ENCODE data around the gene PIAS4. TPM values are rescaled to one million over a fixed set of nuclear protein-coding genes. Genes with fewer than 3 reads are reported as not detected.

PIAS4 gene
- total RNA-seq, 1 experiment from 2014 or later, result 45.9 TPM

DNA sequence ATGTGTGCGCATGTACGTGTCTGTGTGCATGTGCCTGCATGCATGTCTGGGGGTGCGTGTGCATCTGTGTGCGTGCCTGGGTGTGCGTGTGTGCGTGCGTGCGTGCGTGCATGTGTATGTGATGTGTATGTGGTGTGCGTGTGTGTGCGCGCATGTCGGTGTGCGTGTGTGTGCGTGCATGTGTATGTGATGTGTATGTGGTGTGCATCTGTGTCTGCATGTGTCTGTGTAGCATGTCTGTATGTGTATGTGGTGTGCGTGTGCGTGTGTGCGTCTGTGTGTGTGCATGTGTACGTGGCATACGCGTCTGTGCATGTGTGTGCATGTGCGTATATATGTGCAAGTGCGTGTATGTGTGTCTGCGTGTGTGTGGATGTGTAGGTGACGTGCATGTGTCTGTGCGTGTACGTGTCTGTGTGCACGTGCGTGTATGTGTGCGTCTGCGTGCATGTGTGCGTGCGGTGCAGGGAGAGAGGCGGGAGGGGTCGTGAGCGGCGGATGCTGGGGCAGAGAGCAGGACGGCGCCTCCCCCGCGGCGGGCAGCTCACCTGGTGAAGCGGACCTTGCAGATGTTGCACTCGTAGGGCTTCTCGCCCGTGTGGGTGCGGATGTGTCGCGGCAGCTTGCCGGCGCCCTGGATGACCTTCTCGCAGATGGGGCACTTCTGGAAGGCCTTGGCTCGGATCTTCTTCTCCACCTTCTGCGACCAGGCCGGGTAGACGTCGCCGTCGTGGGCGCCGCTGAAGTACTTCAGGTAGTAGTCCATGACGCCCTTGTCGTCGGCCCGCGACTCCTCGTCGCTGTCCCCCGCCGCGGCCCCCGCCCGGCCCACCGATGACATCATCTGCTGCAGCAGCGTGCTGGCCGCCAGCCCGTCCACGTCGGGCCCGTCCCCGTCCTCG, 46.1 kb downstream of the PIAS4 start:
- H3K9me3 Mint-ChIP-seq, result no peaks in the 10 kb centered on the region
- peaks cover 6% of the 10 kb centered on the region; the same call in 1 of the 2 replicates for H3K4me1 Mint-ChIP-seq
- H3K4me3 Mint-ChIP-seq, result no peak overlapping the region
- TF ChIP-seq ATF1 (CRISPR knock-in tag; IDR thresholded peaks at IDR 0.05), result no peak
- TF ChIP-seq FOXP1 (CRISPR knock-in tag; IDR thresholded peaks at IDR 0.05; ENCODE audit: borderline replicate concordance), result 0 out of 2 replicates have a peak, but pooled peaks have one; percentile 40
- TF ChIP-seq ATF3 (CRISPR knock-in tag; conservative IDR thresholded peaks at IDR 0.05), result 0 out of 2 replicates have a peak, but pooled peaks have one; percentile 49
- TF ChIP-seq, protein P1, sequence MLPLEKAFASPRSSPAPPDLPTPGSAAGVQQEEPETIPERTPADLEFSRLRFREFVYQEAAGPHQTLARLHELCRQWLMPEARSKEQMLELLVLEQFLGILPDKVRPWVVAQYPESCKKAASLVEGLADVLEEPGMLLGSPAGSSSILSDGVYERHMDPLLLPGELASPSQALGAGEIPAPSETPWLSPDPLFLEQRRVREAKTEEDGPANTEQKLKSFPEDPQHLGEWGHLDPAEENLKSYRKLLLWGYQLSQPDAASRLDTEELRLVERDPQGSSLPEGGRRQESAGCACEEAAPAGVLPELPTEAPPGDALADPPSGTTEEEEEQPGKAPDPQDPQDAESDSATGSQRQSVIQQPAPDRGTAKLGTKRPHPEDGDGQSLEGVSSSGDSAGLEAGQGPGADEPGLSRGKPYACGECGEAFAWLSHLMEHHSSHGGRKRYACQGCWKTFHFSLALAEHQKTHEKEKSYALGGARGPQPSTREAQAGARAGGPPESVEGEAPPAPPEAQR (CRISPR knock-in tag; IDR thresholded peaks at IDR 0.05), result no peak
- 0 out of 2 replicates have a peak, but pooled peaks have one; percentile 37 for TF ChIP-seq FOXK1 (CRISPR knock-in tag; IDR thresholded peaks at IDR 0.05)
- TF ChIP-seq, protein P2, sequence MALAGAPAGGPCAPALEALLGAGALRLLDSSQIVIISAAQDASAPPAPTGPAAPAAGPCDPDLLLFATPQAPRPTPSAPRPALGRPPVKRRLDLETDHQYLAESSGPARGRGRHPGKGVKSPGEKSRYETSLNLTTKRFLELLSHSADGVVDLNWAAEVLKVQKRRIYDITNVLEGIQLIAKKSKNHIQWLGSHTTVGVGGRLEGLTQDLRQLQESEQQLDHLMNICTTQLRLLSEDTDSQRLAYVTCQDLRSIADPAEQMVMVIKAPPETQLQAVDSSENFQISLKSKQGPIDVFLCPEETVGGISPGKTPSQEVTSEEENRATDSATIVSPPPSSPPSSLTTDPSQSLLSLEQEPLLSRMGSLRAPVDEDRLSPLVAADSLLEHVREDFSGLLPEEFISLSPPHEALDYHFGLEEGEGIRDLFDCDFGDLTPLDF (CRISPR knock-in tag; IDR thresholded peaks at IDR 0.05), result no peak
- POLR2A ChIA-PET, result no interaction called here
- H3K27ac Mint-ChIP-seq, result peak overlapping the region; percentile 34
- DNase-seq (ENCODE audit: low spot score) (no peak), ATAC-seq (no peak)
- H3K36me3 Mint-ChIP-seq, result peaks cover 36% of the 10 kb centered on the region
- CTCF ChIA-PET, result no interaction called here
- no peaks in the 10 kb centered on the region for H3K27me3 Mint-ChIP-seq (ENCODE audit: low read depth)

DNA sequence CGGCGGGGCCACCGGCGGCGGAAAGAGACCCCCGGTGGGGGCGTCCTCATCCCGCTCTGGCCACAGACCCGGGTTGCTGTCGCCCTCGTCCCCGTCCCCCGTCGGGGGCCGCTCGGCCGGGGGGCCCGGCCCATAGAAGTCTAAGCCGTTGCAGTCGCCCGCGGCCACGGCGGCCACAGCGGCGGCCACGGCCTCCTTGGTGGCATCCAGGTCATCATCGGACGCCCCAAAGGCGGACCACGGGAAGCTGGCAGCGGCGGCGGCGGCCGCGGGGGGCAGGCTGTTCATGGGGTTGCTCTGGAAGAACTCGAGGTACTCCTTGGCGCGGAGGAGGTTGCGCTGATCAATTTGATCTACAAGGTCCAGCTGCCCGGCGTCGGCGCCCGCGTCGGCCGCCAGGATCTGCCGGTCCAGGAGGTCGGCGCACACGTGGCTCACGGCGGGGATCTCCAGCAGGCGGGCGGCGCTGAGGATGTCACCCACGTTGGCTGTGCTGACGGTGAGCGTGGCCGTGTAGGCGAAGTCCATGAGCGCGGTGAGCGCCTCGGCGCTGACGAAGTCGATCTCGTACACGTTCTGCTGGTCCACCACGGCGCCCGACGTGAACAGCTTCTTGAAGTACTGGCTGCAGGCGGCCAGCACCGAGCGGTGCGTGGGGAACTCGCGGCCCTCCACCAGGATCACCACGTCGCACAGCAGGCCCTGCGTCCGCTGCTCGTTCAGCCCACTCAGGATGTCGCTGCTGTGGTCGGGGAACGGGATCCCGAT, 47.1 kb downstream of the PIAS4 start:
- peaks cover 35% of the 10 kb centered on the region for H3K36me3 Mint-ChIP-seq
- TF ChIP-seq NFE2L1 (CRISPR knock-in tag; IDR thresholded peaks at IDR 0.05), result no peak
- no peak for TF ChIP-seq ZNF396 (CRISPR knock-in tag; IDR thresholded peaks at IDR 0.05; ENCODE audit: borderline replicate concordance)
- no peak for TF ChIP-seq FOXP1 (CRISPR knock-in tag; IDR thresholded peaks at IDR 0.05; ENCODE audit: borderline replicate concordance)
- TF ChIP-seq, protein P3, sequence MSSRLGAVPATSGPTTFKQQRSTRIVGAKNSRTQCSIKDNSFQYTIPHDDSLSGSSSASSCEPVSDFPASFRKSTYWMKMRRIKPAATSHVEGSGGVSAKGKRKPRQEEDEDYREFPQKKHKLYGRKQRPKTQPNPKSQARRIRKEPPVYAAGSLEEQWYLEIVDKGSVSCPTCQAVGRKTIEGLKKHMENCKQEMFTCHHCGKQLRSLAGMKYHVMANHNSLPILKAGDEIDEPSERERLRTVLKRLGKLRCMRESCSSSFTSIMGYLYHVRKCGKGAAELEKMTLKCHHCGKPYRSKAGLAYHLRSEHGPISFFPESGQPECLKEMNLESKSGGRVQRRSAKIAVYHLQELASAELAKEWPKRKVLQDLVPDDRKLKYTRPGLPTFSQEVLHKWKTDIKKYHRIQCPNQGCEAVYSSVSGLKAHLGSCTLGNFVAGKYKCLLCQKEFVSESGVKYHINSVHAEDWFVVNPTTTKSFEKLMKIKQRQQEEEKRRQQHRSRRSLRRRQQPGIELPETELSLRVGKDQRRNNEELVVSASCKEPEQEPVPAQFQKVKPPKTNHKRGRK (CRISPR knock-in tag; IDR thresholded peaks at IDR 0.05; ENCODE audit: borderline replicate concordance), result no peak
- no peak for TF ChIP-seq MYBL2 (CRISPR knock-in tag; IDR thresholded peaks at IDR 0.05)
- TF ChIP-seq ZNF671 (CRISPR knock-in tag; IDR thresholded peaks at IDR 0.05), result no peak
- no peak for TF ChIP-seq CREM (CRISPR knock-in tag; IDR thresholded peaks at IDR 0.05)
- TF ChIP-seq RELA (CRISPR knock-in tag; IDR thresholded peaks at IDR 0.05; ENCODE audit: borderline replicate concordance), result no peak
- TF ChIP-seq JUN (CRISPR knock-in tag; IDR thresholded peaks at IDR 0.05), result no peak
- TF ChIP-seq ZNF423 (CRISPR knock-in tag; IDR thresholded peaks at IDR 0.05), result no peak
- TF ChIP-seq CTCF (IDR thresholded peaks at IDR 0.05), result no peak
- TF ChIP-seq, protein P4, sequence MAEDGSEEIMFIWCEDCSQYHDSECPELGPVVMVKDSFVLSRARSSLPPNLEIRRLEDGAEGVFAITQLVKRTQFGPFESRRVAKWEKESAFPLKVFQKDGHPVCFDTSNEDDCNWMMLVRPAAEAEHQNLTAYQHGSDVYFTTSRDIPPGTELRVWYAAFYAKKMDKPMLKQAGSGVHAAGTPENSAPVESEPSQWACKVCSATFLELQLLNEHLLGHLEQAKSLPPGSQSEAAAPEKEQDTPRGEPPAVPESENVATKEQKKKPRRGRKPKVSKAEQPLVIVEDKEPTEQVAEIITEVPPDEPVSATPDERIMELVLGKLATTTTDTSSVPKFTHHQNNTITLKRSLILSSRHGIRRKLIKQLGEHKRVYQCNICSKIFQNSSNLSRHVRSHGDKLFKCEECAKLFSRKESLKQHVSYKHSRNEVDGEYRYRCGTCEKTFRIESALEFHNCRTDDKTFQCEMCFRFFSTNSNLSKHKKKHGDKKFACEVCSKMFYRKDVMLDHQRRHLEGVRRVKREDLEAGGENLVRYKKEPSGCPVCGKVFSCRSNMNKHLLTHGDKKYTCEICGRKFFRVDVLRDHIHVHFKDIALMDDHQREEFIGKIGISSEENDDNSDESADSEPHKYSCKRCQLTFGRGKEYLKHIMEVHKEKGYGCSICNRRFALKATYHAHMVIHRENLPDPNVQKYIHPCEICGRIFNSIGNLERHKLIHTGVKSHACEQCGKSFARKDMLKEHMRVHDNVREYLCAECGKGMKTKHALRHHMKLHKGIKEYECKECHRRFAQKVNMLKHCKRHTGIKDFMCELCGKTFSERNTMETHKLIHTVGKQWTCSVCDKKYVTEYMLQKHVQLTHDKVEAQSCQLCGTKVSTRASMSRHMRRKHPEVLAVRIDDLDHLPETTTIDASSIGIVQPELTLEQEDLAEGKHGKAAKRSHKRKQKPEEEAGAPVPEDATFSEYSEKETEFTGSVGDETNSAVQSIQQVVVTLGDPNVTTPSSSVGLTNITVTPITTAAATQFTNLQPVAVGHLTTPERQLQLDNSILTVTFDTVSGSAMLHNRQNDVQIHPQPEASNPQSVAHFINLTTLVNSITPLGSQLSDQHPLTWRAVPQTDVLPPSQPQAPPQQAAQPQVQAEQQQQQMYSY (CRISPR knock-in tag; IDR thresholded peaks at IDR 0.05), result no peak
- TF ChIP-seq EMX1 (CRISPR knock-in tag; IDR thresholded peaks at IDR 0.05), result no peak
- no peak for TF ChIP-seq OVOL2 (CRISPR knock-in tag; IDR thresholded peaks at IDR 0.05; ENCODE audit: borderline replicate concordance)

More for the DNA sequence above, 47.1 kb downstream of the PIAS4 start:
- Mint-ChIP-seq H3K9me3 (no peaks in the 10 kb centered on the region), H3K27ac (no peak overlapping the region), H3K27me3 (ENCODE audit: low read depth) (no peaks in the 10 kb centered on the region), H3K4me1 (peaks cover 6% of the 10 kb centered on the region; the same call in 1 of the 2 replicates), H3K4me3 (no peak overlapping the region)
- ATAC-seq (no peak), DNase-seq (ENCODE audit: low spot score) (no peak)
- ChIA-PET POLR2A (no interaction called here), CTCF (interaction anchor here (0.6 to 1.7 kb wide), 2 partner anchors 86 to 174 kb away, joined by 4 to 5 read pairs; partner anchors contain the start of gene ATCAY)

All from WTC11 (cell line).